HCT116 (cell line): ENCODE data around the gene BLACAT1. TPM values are rescaled to one million over a fixed set of nuclear protein-coding genes. Genes with fewer than 3 reads are reported as not detected.
A peak's percentile ranks its signal among the peaks of the same experiment; 100 is the strongest.

ENCODE experiments used
- ATAC-seq: fragments of 200-7000 bp; cut with Tn5 transposase; 2 replicates; pipeline ENCODE4 v1.9.1; 2020; ENCODE audit warnings: mild to moderate bottlenecking, moderate library complexity
- BruUV-seq: library from RNA; stranded (reverse); fragments of 400-500 nt; replicated peaks from 2 replicates; lab custom pipeline; 2021; lab: Mats Ljungman, UMichigan
- CTCF ChIA-PET: fragments of 300-600 bp; sonication (Branson Sonifier 250); formaldehyde crosslinking; loops from one replicate; lab custom pipeline; 2021; ENCODE audit warnings: antibody characterized with exemption; lab: Charles Lee
- POLR2A ChIA-PET: fragments of 300-600, 350-600 bp; sonication (Branson Sonifier 250); formaldehyde crosslinking; loops from one replicate; lab custom pipeline; 2021; ENCODE audit warnings: antibody characterized with exemption; lab: Charles Lee
- RAD21 ChIA-PET, 2 experiments: fragments of 300-600 bp; sonication (Branson Sonifier 250); formaldehyde crosslinking; loops; one replicate each; lab custom pipeline; 2023; ENCODE audit warnings: low total read pairs in 2 of 2; ENCODE audit not compliant: uncharacterized antibody in 2 of 2, unreplicated experiment in 2 of 2, low non-redundant PET in 1 of 2; lab: Charles Lee
- DNase-seq: peaks from one replicate; pipeline ENCODE4 v3.0.0-alpha.2; 2010; ENCODE audit warnings: low read depth, low spot score
- H2AFZ ChIP-seq: fragments of 200-600 bp; shearing (Covaris generic), sonication (generic); 2 replicates; pipeline ENCODE4 v1.6.1; 2017; ENCODE audit warnings: low read depth, mixed run types, mixed read lengths, antibody characterized with exemption, low read length; ENCODE audit not compliant: poor library complexity, severe bottlenecking
- H3K27ac ChIP-seq: 2 replicates; pipeline ENCODE4 v1.5.1; 2012; ENCODE audit warnings: low read depth, low read length
- H3K27me3 ChIP-seq: fragments of 200-600 bp; sonication (generic); 2 replicates; pipeline ENCODE4 v1.6.1; 2016; ENCODE audit warnings: mixed run types, low read length, mixed read lengths; ENCODE audit not compliant: insufficient read depth
- H3K36me3 ChIP-seq, 2 experiments: fragments of 200-500 bp in 1 of 2; fragments of 200-600 bp in 1 of 2; sonication (Bioruptor generic) in 1 of 2; sonication (generic) in 1 of 2; 2 replicates each; pipeline versions ENCODE4 v1.5.1 to v1.6.1; 2014 to 2016; ENCODE audit warnings: low read length in 2 of 2, inconsistent platforms in 1 of 2, mixed read lengths in 1 of 2, mixed run types in 1 of 2; ENCODE audit not compliant: insufficient read depth in 2 of 2, control insufficient read depth in 1 of 2
- H3K4me1 ChIP-seq, 2 experiments: fragments of 200-600 bp in 1 of 2; sonication (generic) in 1 of 2; 2 replicates each; pipeline versions ENCODE4 v1.5.1 to v1.6.1; 2012 to 2017; ENCODE audit warnings: low read length in 2 of 2, inconsistent platforms in 1 of 2, mild to moderate bottlenecking in 1 of 2, mixed read lengths in 1 of 2, mixed run types in 1 of 2, moderate library complexity in 1 of 2; ENCODE audit not compliant: insufficient read depth in 2 of 2, control insufficient read depth in 1 of 2
- H3K4me2 ChIP-seq: fragments of 200-600 bp; sonication (generic); 2 replicates; pipeline ENCODE4 v1.6.1; 2017; ENCODE audit warnings: mixed run types, low read length, mixed read lengths
- H3K4me3 ChIP-seq, 2 experiments: fragments of 200-600 bp in 1 of 2; sonication (generic) in 1 of 2; replicated peaks in 1 of 2; 2 replicates each; pipeline ENCODE4 v1.5.1; 2011 to 2016; ENCODE audit warnings: low read length in 2 of 2, control low read depth in 1 of 2, low read depth in 1 of 2, mild to moderate bottlenecking in 1 of 2, mixed read lengths in 1 of 2, mixed run types in 1 of 2
- H3K79me2 ChIP-seq: fragments of 200-600 bp; sonication (generic); 2 replicates; pipeline ENCODE4 v1.6.1; 2017; ENCODE audit warnings: mild to moderate bottlenecking, mixed run types, low read length, moderate library complexity, mixed read lengths; ENCODE audit not compliant: insufficient read depth
- H3K9ac ChIP-seq: fragments of 200-600 bp; sonication (generic); 2 replicates; pipeline ENCODE4 v1.6.1; 2016; ENCODE audit warnings: low read length, mixed read lengths
- H3K9me2 ChIP-seq: fragments of 200-600 bp; sonication (generic), shearing (Covaris generic); 2 replicates; pipeline ENCODE4 v1.6.1; 2017; ENCODE audit warnings: mixed run types, mild to moderate bottlenecking, moderate library complexity; ENCODE audit not compliant: insufficient read depth
- H3K9me3 ChIP-seq, 2 experiments: fragments of 200-500 bp in 1 of 2; fragments of 200-600 bp in 1 of 2; sonication (Bioruptor generic) in 1 of 2; sonication (generic) in 1 of 2; 2 replicates each; pipeline ENCODE4 v1.6.1; 2014 to 2017; ENCODE audit warnings: low read length in 2 of 2, mixed read lengths in 2 of 2, inconsistent platforms in 1 of 2, low read depth in 1 of 2, mild to moderate bottlenecking in 1 of 2, mixed run types in 1 of 2, moderate library complexity in 1 of 2; ENCODE audit not compliant: control insufficient read depth in 1 of 2, insufficient read depth in 1 of 2
- H4K20me1 ChIP-seq: fragments of 200-600 bp; sonication (generic), shearing (Covaris generic); 2 replicates; pipeline ENCODE4 v1.6.1; 2017; ENCODE audit warnings: mixed run types, mild to moderate bottlenecking, moderate library complexity; ENCODE audit not compliant: insufficient read depth
- ATF3 ChIP-seq: IDR thresholded peaks from 2 replicates; pipeline ENCODE4 v1.6.1; 2012
- CBX3 ChIP-seq: IDR thresholded peaks from 2 replicates; pipeline ENCODE4 v1.6.1; 2012; ENCODE audit warnings: low read depth
- CEBPB ChIP-seq: IDR thresholded peaks from 2 replicates; pipeline ENCODE4 v1.6.1; 2012; ENCODE audit warnings: low read depth
- EGR1 ChIP-seq: IDR thresholded peaks from 2 replicates; pipeline ENCODE4 v1.6.1; 2012; ENCODE audit warnings: low read depth
- EZH2 ChIP-seq: fragments of 200-600 bp; sonication (generic); IDR thresholded peaks from 2 replicates; pipeline ENCODE4 v1.6.1; 2017; ENCODE audit warnings: antibody characterized with exemption, mixed run types
- FOSL1 ChIP-seq: IDR thresholded peaks from 2 replicates; pipeline ENCODE4 v1.6.1; 2012; ENCODE audit warnings: low read depth
- JUND ChIP-seq: IDR thresholded peaks from 2 replicates; pipeline ENCODE4 v1.6.1; 2012
- POLR2A ChIP-seq: IDR thresholded peaks from 2 replicates; pipeline ENCODE4 v1.7.0; 2011; ENCODE audit warnings: borderline replicate concordance; ENCODE audit not compliant: insufficient read depth, insufficient read length; ENCODE audit errors: extremely low read depth
- POLR2AphosphoS5 ChIP-seq: IDR thresholded peaks from 2 replicates; pipeline ENCODE4 v1.6.1; 2011; ENCODE audit warnings: mild to moderate bottlenecking, low read depth, low read length, moderate library complexity
- RAD21 ChIP-seq: IDR thresholded peaks from 2 replicates; pipeline ENCODE4 v1.6.1; 2012; ENCODE audit warnings: low read depth, mild to moderate bottlenecking
- REST ChIP-seq: IDR thresholded peaks from 2 replicates; pipeline ENCODE4 v1.6.1; 2012; ENCODE audit warnings: low read depth
- SP1 ChIP-seq: IDR thresholded peaks from 2 replicates; pipeline ENCODE4 v1.6.1; 2012; ENCODE audit warnings: low read depth
- SRF ChIP-seq: IDR thresholded peaks from 2 replicates; pipeline ENCODE4 v1.6.1; 2012; ENCODE audit warnings: low read depth
- TCF7L2 ChIP-seq: IDR thresholded peaks from 2 replicates; pipeline ENCODE4 v1.7.0; 2011; ENCODE audit warnings: borderline replicate concordance, inconsistent platforms; ENCODE audit not compliant: insufficient read depth, insufficient read length; ENCODE audit errors: extremely low read depth
- YY1 ChIP-seq: IDR thresholded peaks from 2 replicates; pipeline ENCODE4 v1.6.1; 2011; ENCODE audit warnings: low read length, low read depth, moderate library complexity, mild to moderate bottlenecking; ENCODE audit not compliant: insufficient replicate concordance; ENCODE audit errors: extremely low read depth
- ZBTB33 ChIP-seq: IDR thresholded peaks from 2 replicates; pipeline ENCODE4 v1.6.1; 2011; ENCODE audit warnings: mild to moderate bottlenecking, low read length, moderate library complexity; ENCODE audit not compliant: insufficient replicate concordance; ENCODE audit errors: extremely low read depth
- ZNF274 ChIP-seq: fragments of 200-500 bp; sonication (Bioruptor generic); IDR thresholded peaks from 2 replicates; pipeline ENCODE4 v1.6.1; 2014; ENCODE audit warnings: mild to moderate bottlenecking, low read depth, low read length, inconsistent platforms
- intact Hi-C: fragments of 100-400 bp; cut with micrococcal nuclease; formaldehyde crosslinking; loops from 2 replicates; pipeline ENCODE4 v1.10.0; 2022
- total RNA-seq: library from RNA; stranded (reverse); gene quantifications from one replicate; pipeline ENCODE4 v1.2.1, GENCODE V29; 2021; ENCODE audit not compliant: unreplicated experiment
- TF ChIP-seq, protein P1 (sequence below): IDR thresholded peaks from 2 replicates; pipeline ENCODE4 v1.6.1; 2012

BLACAT1 gene
- total RNA-seq, 1 experiment from 2014 or later = 3.9 TPM

- H2AFZ ChIP-seq = no peak overlapping the region
- H3K4me2 ChIP-seq = peak overlapping the region; percentile 49
- H3K9me2 ChIP-seq = no peaks in the 10 kb centered on the region
- BruUV-seq = no TSS peak
- TF ChIP-seq SP1 (no peak), CEBPB (no peak), CBX3 (no peak), EGR1 (no peak), TCF7L2 (no peak), POLR2AphosphoS5 (no peak), EZH2 (no peak), SRF (no peak), REST (no peak), ZNF274 (no peak), RAD21 (no peak), POLR2A (no peak), ZBTB33 (no peak), ATF3 (no peak), YY1 (no peak), JUND (no peak), FOSL1 (no peak)
- TF ChIP-seq, protein P1, sequence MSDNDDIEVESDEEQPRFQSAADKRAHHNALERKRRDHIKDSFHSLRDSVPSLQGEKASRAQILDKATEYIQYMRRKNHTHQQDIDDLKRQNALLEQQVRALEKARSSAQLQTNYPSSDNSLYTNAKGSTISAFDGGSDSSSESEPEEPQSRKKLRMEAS = no peak
- no peak for DNase-seq
- H3K79me2 ChIP-seq = no peaks in the 10 kb centered on the region
- H3K27me3 ChIP-seq = no peaks in the 10 kb centered on the region
- no peaks in the 10 kb centered on the region for H4K20me1 ChIP-seq
- ChIA-PET POLR2A (interaction anchor here (0.8 kb wide), 1 partner anchor 54 kb away, joined by 3 read pairs; no protein-coding TSS in a partner anchor), CTCF (interaction anchor here (1.0 to 12.3 kb wide), 4 partner anchors 7 to 138 kb away, joined by 3 to 200 read pairs (median 6); no protein-coding TSS in a partner anchor), RAD21 (interaction anchor here (0.8 to 1.0 kb wide), 2 partner anchors 32 kb away, joined by 3 read pairs; no protein-coding TSS in a partner anchor)
- no peak overlapping the region for H3K9ac ChIP-seq
- intact Hi-C loops = no loop called here
- peaks cover 17 to 22% of the 10 kb centered on the region in 2 experiments for H3K4me1 ChIP-seq
- no peak overlapping the region for H3K4me3 ChIP-seq
- no peaks in the 10 kb centered on the region for H3K9me3 ChIP-seq
- H3K27ac ChIP-seq = no peak overlapping the region
- ATAC-seq = no peak
- H3K36me3 ChIP-seq = no peaks in the 10 kb centered on the region
Measured at GRCh38 chr1:205492774-205493173, 36.9 kb upstream of the BLACAT1 start.
